Activated CD4-positive, alpha-beta T cell treated with anti-CD3 and anti-CD28 coated beads, Interleukin-2, amount 10 ng/mL, durations not matched to agents 24 days and 14 days (primary cell): ENCODE results near the gene EGFL8. TPM values are rescaled to one million over a fixed set of nuclear protein-coding genes. Genes with fewer than 3 reads are reported as not detected.
"Not testable (repeated sequence)": the region's sequence is repeated elsewhere in the genome, so short reads cannot be mapped to it uniquely, and the experiment has no call there.

Experiments used
- DNase-seq: peaks from one replicate; pipeline ENCODE4 v3.0.0; 2022
- H3K27ac Mint-ChIP-seq: one replicate; pipeline ENCODE4 v1.8.0; 2022; ENCODE audit warnings: mild to moderate bottlenecking, mixed read lengths
- H3K27me3 Mint-ChIP-seq: one replicate; pipeline ENCODE4 v1.8.0; 2022; ENCODE audit warnings: mixed read lengths
- H3K36me3 Mint-ChIP-seq: one replicate; pipeline ENCODE4 v1.8.0; 2022; ENCODE audit warnings: low read depth, mild to moderate bottlenecking, mixed read lengths
- H3K4me1 Mint-ChIP-seq: one replicate; pipeline ENCODE4 v1.8.0; 2021; ENCODE audit warnings: mixed read lengths
- H3K4me3 Mint-ChIP-seq: one replicate; pipeline ENCODE4 v1.8.0; 2022; ENCODE audit warnings: mild to moderate bottlenecking, moderate library complexity, mixed read lengths
- H3K9me3 Mint-ChIP-seq: one replicate; pipeline ENCODE4 v1.8.0; 2021; ENCODE audit warnings: mixed read lengths
- intact Hi-C: fragments of 100-400 bp; cut with micrococcal nuclease; formaldehyde crosslinking; loops from one replicate; pipeline ENCODE4 v1.15.1; 2023
- total RNA-seq: library from RNA; stranded (reverse); gene quantifications from 2 replicates; pipeline ENCODE4 v1.2.3, GENCODE V29; 2022

EGFL8 gene
- total RNA-seq, 1 donor from 2014 or later: 8.6 TPM

GRCh38 chr6:32211432-32211831 lies 47.0 kb downstream of the EGFL8 start:
- DNase-seq, H3K36me3 Mint-ChIP-seq, H3K4me3 Mint-ChIP-seq, H3K27ac Mint-ChIP-seq, intact Hi-C loops, H3K9me3 Mint-ChIP-seq, H3K4me1 Mint-ChIP-seq: not testable (repeated sequence)
- H3K27me3 Mint-ChIP-seq: peaks cover 13% of the 10 kb centered on the region

GRCh38 chr6:32212076-32212760 lies 47.8 kb downstream of the EGFL8 start:
- Mint-ChIP-seq H3K36me3 (no peaks in the 10 kb centered on the region), H3K27ac (no peak overlapping the region), H3K4me3 (no peak overlapping the region), H3K9me3 (no peaks in the 10 kb centered on the region), H3K4me1 (no peaks in the 10 kb centered on the region), H3K27me3 (peaks cover 12% of the 10 kb centered on the region)
- no peak for DNase-seq
- intact Hi-C loops: no loop called here

- Mint-ChIP-seq H3K9me3 (no peaks in the 10 kb centered on the region), H3K4me3 (no peak overlapping the region), H3K27ac (no peak overlapping the region), H3K27me3 (peaks cover 9% of the 10 kb centered on the region), H3K4me1 (no peaks in the 10 kb centered on the region), H3K36me3 (no peaks in the 10 kb centered on the region)
- intact Hi-C loops: no loop called here
- no peak for DNase-seq
Observed at GRCh38 chr6:32213649-32214048, 49.3 kb downstream of the EGFL8 start.

DNA sequence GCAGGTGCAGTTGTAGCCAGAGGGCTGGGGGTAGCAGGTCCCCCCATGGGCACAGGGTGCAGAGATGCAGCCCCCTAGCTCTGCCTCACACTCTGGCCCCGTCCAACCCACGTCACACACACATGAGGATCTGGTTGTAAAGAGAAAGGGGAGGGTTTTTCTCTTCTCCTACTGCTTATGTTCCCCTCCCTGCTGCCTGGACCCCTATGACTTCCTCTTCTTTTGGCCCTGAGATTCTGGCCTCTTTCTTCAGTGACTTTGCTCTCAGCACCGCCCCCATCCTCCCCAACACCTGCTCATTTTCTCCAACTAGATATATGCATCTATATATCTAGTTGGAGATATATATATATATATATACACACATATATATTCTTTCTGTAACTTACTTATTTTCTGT lies 49.7 kb downstream of the EGFL8 start:
- Mint-ChIP-seq H3K27ac (no peak overlapping the region), H3K4me1 (no peaks in the 10 kb centered on the region), H3K27me3 (peaks cover 4% of the 10 kb centered on the region), H3K36me3 (no peaks in the 10 kb centered on the region), H3K4me3 (no peak overlapping the region), H3K9me3 (no peaks in the 10 kb centered on the region)
- intact Hi-C loops: no loop called here
- no peak for DNase-seq

DNA sequence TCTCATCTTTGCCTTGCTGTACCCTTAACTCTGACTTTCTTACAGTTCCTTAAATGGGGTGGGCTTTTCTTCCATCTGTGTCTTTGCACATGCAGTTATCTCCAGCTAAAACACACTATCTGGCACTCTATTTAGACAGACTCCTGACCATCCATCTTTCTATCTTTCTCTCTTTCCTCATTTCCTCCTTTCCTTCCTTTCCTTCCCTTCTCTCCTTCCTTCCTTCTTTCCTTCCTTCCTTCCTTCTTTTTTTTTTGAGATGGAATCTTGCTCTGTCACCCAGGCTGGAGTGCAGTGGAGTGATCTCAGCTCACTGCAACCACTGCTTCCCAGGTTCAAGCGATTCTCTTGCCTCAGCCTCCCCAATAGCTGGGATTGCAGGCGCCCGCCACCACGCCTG lies 51.2 kb downstream of the EGFL8 start:
- intact Hi-C loops: no loop called here
- no peak overlapping the region for H3K4me3 Mint-ChIP-seq
- no peaks in the 10 kb centered on the region for H3K36me3 Mint-ChIP-seq
- H3K27me3 Mint-ChIP-seq: peaks cover 3% of the 10 kb centered on the region
- no peak for DNase-seq
- no peak overlapping the region for H3K27ac Mint-ChIP-seq
- H3K4me1 Mint-ChIP-seq: no peaks in the 10 kb centered on the region
- H3K9me3 Mint-ChIP-seq: no peaks in the 10 kb centered on the region

- no peaks in the 10 kb centered on the region for H3K4me1 Mint-ChIP-seq
- intact Hi-C loops: no loop called here
- H3K27ac Mint-ChIP-seq: no peak overlapping the region
- no peaks in the 10 kb centered on the region for H3K36me3 Mint-ChIP-seq
- no peaks in the 10 kb centered on the region for H3K9me3 Mint-ChIP-seq
- H3K27me3 Mint-ChIP-seq: peaks cover 3% of the 10 kb centered on the region
- no peak overlapping the region for H3K4me3 Mint-ChIP-seq
- DNase-seq: no peak
Observed at GRCh38 chr6:32216285-32216684, 51.9 kb downstream of the EGFL8 start.

GRCh38 chr6:32216998-32217397 lies 52.6 kb downstream of the EGFL8 start:
- Mint-ChIP-seq H3K4me3 (no peak overlapping the region), H3K9me3 (no peaks in the 10 kb centered on the region), H3K27ac (no peak overlapping the region), H3K4me1 (no peaks in the 10 kb centered on the region), H3K36me3 (no peaks in the 10 kb centered on the region), H3K27me3 (peaks cover 3% of the 10 kb centered on the region)
- no peak for DNase-seq
- intact Hi-C loops: no loop called here

Other genes with a start within 250 kb of the EGFL8 start
- 0.30 and 0.43 TPM in 2 replicates for gene C2, start 236.9 kb upstream of the EGFL8 start, total RNA-seq
- 0.17 TPM in 1 of 2 replicates, not detected in the other for gene CFB, start 218.5 kb upstream of the EGFL8 start, total RNA-seq
- gene NELFE, start 205.6 kb upstream of the EGFL8 start, total RNA-seq: 85.8 and 88.5 TPM in 2 replicates
- 92.8 and 93.7 TPM in 2 replicates for gene SKIC2, start 205.4 kb upstream of the EGFL8 start, total RNA-seq
- gene DXO, start 192.5 kb upstream of the EGFL8 start, total RNA-seq: 13.2 and 14.1 TPM in 2 replicates
- 2.7 and 3.3 TPM in 2 replicates for gene C4A, start 182.5 kb upstream of the EGFL8 start, total RNA-seq
- 2.9 and 3.7 TPM in 2 replicates for gene C4B, start 149.8 kb upstream of the EGFL8 start, total RNA-seq
- 0.35 TPM in 1 of 2 replicates, not detected in the other for gene CYP21A2, start 126.2 kb upstream of the EGFL8 start, total RNA-seq
- 3.3 and 4.6 TPM in 2 replicates for gene TNXB, start 55.3 kb upstream of the EGFL8 start, total RNA-seq
- 72.9 and 81.0 TPM in 2 replicates for gene ATF6B, start 36.3 kb upstream of the EGFL8 start, total RNA-seq
- 6.2 and 6.9 TPM in 2 replicates for gene FKBPL, start 34.3 kb upstream of the EGFL8 start, total RNA-seq
- gene PRRT1, start 12.7 kb upstream of the EGFL8 start, total RNA-seq: 0.24 and 0.35 TPM in 2 replicates
- gene PPT2, start 10.5 kb upstream of the EGFL8 start, total RNA-seq: 11.3 and 12.7 TPM in 2 replicates
- gene AGPAT1, start 11.5 kb downstream of the EGFL8 start, total RNA-seq: 31.4 and 32.6 TPM in 2 replicates
- 59.9 and 62.6 TPM in 2 replicates for gene RNF5, start 13.8 kb downstream of the EGFL8 start, total RNA-seq
- gene AGER, start 19.7 kb downstream of the EGFL8 start, total RNA-seq: 20.7 and 24.1 TPM in 2 replicates
- gene PBX2, start 25.6 kb downstream of the EGFL8 start, total RNA-seq: 88.1 and 92.7 TPM in 2 replicates
- 81.1 and 82.4 TPM in 2 replicates for gene GPSM3, start 28.0 kb downstream of the EGFL8 start, total RNA-seq
- 0.28 and 0.37 TPM in 2 replicates for gene NOTCH4, start 59.5 kb downstream of the EGFL8 start, total RNA-seq
- gene TSBP1, start 207.3 kb downstream of the EGFL8 start, total RNA-seq: not detected in 2 replicates
- gene BTNL2, start 242.6 kb downstream of the EGFL8 start, total RNA-seq: not detected in 2 replicates